Breast epithelium (tissue), 4 donors: ENCODE results near the gene RAD23B. TPM values are rescaled to one million over a fixed set of nuclear protein-coding genes. Genes with fewer than 3 reads are reported as not detected.

Source experiments
- DNase-seq, 2 donors: peaks; one replicate each; pipeline ENCODE4 v3.0.0-alpha.2; 2019; ENCODE audit warnings: low spot score in 2 of 2
- H3K27ac ChIP-seq, 2 donors: fragments of 200-600 bp; sonication (generic) in 1 of 2; one replicate each; pipeline ENCODE4 v1.5.1; 2016 to 2019; ENCODE audit warnings: mild to moderate bottlenecking in 1 of 2
- H3K27me3 ChIP-seq, 2 donors: fragments of 200-600 bp; sonication (generic) in 1 of 2; one replicate each; pipeline versions ENCODE4 v1.5.1 to v1.6.0; 2017 to 2019; ENCODE audit warnings: control low read depth in 1 of 2, mild to moderate bottlenecking in 1 of 2
- H3K36me3 ChIP-seq: fragments of 200-600 bp; one replicate; pipeline ENCODE4 v1.5.1; 2019
- H3K4me1 ChIP-seq, 2 donors: fragments of 200-600 bp; sonication (generic); one replicate each; pipeline ENCODE4 v1.5.1; 2016 to 2019; ENCODE audit warnings: control low read depth in 1 of 2
- H3K4me3 ChIP-seq, 3 donors: fragments of 200-600 bp; sonication (generic); 1 replicate in 2 of 3; 2 replicates in 1 of 3; pipeline ENCODE4 v1.5.1; 2016 to 2019; ENCODE audit warnings: mild to moderate bottlenecking in 3 of 3, moderate library complexity in 2 of 3
- H3K9me3 ChIP-seq, 2 donors: fragments of 200-600 bp; sonication (generic) in 1 of 2; one replicate each; pipeline ENCODE4 v1.5.1; 2016 to 2019; ENCODE audit warnings: control low read depth in 1 of 2
- CTCF ChIP-seq, 3 donors: fragments of 450-650 bp; IDR thresholded peaks; one replicate each; pipeline ENCODE4 v1.5.1; 2016 to 2017; ENCODE audit warnings: antibody characterized with exemption in 3 of 3, mild to moderate bottlenecking in 3 of 3, moderate library complexity in 3 of 3
- POLR2A ChIP-seq: fragments of 450-650 bp; IDR thresholded peaks from one replicate; pipeline ENCODE4 v1.6.1; 2016; ENCODE audit warnings: antibody characterized with exemption, mild to moderate bottlenecking, moderate library complexity
- POLR2AphosphoS5 ChIP-seq, 3 donors: sonication (generic); formaldehyde crosslinking; IDR thresholded peaks; one replicate each; pipeline ENCODE4 v1.6.1; 2017; ENCODE audit warnings: antibody characterized with exemption in 3 of 3
- intact Hi-C: fragments of 100-400 bp; cut with DNase I; formaldehyde crosslinking; loops from one replicate; pipeline ENCODE4 v1.15.1; 2023; ENCODE audit warnings: low total_unique reads
- total RNA-seq, 3 donors: library from RNA; depleted of rRNA; stranded (reverse); fragments of >200 nt; gene quantifications; one replicate each; pipeline ENCODE4 v1.1.0, GENCODE V29; 2016

The RAD23B gene
- 10 to 100 TPM; 63.6 to 70.2 (median 68.1) TPM for total RNA-seq

- H3K4me3 ChIP-seq = peak within 1 kb of the TSS; percentile 77 to 95 (median 94)
- peak in 1 of 3 donors; percentile 6 for TF ChIP-seq CTCF (IDR thresholded peaks at IDR 0.05)
- TF ChIP-seq POLR2A = peak; percentile 91
- peak; percentile 81 to 97 (median 95) for TF ChIP-seq POLR2AphosphoS5 (IDR thresholded peaks at IDR 0.05)
- H3K4me1 ChIP-seq = no peaks in the 10 kb centered on the region
- no peaks in the 10 kb centered on the region for H3K27me3 ChIP-seq
- H3K27ac ChIP-seq = peak within 1 kb of the TSS; percentile 98 to 99
- peak; percentile 97 to 98 for DNase-seq
- H3K9me3 ChIP-seq = no peaks in the 10 kb centered on the region
- no peaks in the 10 kb centered on the region for H3K36me3 ChIP-seq
- intact Hi-C loops = no loop called here
Observed at GRCh38 chr9:107282759-107283622, at the start of gene RAD23B. TSS of gene RAD23B (plus strand) at chr9:107283279. CDS start at chr9:107283630, 351 bp downstream.

- no peaks in the 10 kb centered on the region for H3K4me1 ChIP-seq
- no peaks in the 10 kb centered on the region for H3K9me3 ChIP-seq
- no peaks in the 10 kb centered on the region for H3K36me3 ChIP-seq
- no peak for DNase-seq
- no peak for TF ChIP-seq CTCF (IDR thresholded peaks at IDR 0.05)
- TF ChIP-seq POLR2AphosphoS5 (IDR thresholded peaks at IDR 0.05) = no peak
- H3K27me3 ChIP-seq = no peaks in the 10 kb centered on the region
- intact Hi-C loops = no loop called here
- H3K27ac ChIP-seq = no peak overlapping the region
- no peak overlapping the region for H3K4me3 ChIP-seq
Observed at GRCh38 chr9:107235765-107236442, 47.2 kb upstream of the RAD23B start.

GRCh38 chr9:107237873-107238272 lies 45.2 kb upstream of the RAD23B start:
- H3K36me3 ChIP-seq = no peaks in the 10 kb centered on the region
- no peak for DNase-seq
- no peak overlapping the region for H3K4me3 ChIP-seq
- TF ChIP-seq POLR2AphosphoS5 (IDR thresholded peaks at IDR 0.05) = no peak
- no peak for TF ChIP-seq CTCF (IDR thresholded peaks at IDR 0.05)
- TF ChIP-seq POLR2A = no peak
- no peaks in the 10 kb centered on the region for H3K9me3 ChIP-seq
- H3K27me3 ChIP-seq = no peaks in the 10 kb centered on the region
- H3K27ac ChIP-seq = no peak overlapping the region
- H3K4me1 ChIP-seq = no peaks in the 10 kb centered on the region
- intact Hi-C loops = no loop called here

GRCh38 chr9:107239474-107239873 lies 43.6 kb upstream of the RAD23B start:
- Histone ChIP-seq H3K27ac (no peak overlapping the region), H3K27me3 (no peaks in the 10 kb centered on the region), H3K4me3 (no peak overlapping the region), H3K36me3 (no peaks in the 10 kb centered on the region), H3K9me3 (no peaks in the 10 kb centered on the region), H3K4me1 (no peaks in the 10 kb centered on the region)
- no peak for DNase-seq
- intact Hi-C loops = no loop called here
- peak in 1 of 3 donors; percentile 28 for TF ChIP-seq CTCF (IDR thresholded peaks at IDR 0.05)
- no peak for TF ChIP-seq POLR2A

GRCh38 chr9:107240260-107240659 lies 42.8 kb upstream of the RAD23B start:
- Histone ChIP-seq H3K36me3 (no peaks in the 10 kb centered on the region), H3K27me3 (no peaks in the 10 kb centered on the region), H3K9me3 (no peaks in the 10 kb centered on the region), H3K27ac (no peak overlapping the region), H3K4me3 (no peak overlapping the region), H3K4me1 (no peaks in the 10 kb centered on the region)
- no peak for DNase-seq
- TF ChIP-seq CTCF (IDR thresholded peaks at IDR 0.05) (no peak), POLR2AphosphoS5 (IDR thresholded peaks at IDR 0.05) (no peak), POLR2A (no peak)
- intact Hi-C loops = no loop called here
